ENCODE measurements around the gene PLEKHG4B. TPM values are rescaled to one million over a fixed set of nuclear protein-coding genes. Genes with fewer than 3 reads are reported as not detected.

PLEKHG4B gene
- total and polyA plus RNA-seq, 4 donors: under 0.01 to 0.05 (median 0.01) TPM; not detected in 1

DNA sequence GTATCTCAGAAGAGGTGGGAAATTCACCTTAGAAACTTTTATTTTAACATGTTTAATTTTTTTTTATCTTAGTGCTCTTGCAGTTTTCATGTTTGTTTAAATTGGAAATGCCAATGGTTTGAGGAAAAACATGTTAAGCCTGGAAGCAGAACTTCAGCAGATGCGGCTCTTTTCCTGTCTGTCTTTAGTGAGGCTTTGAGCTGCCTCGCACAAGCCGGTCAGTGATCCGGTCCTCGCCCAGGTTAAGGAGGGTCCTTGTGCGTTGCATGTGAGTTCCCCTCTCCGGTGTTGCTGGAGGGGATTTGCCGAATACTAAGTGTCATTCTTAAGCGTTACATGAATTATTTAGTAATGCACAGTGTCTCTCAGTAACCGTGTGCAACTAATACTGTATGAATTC, 9.4 kb upstream of the PLEKHG4B start:
- WGBS: 38% methylated on average over 10 of the region's 10 CpGs
- Histone ChIP-seq H3K36me3 (ENCODE audit: control insufficient read depth in 4 of 4, insufficient read depth in 3 of 4, low read depth in 1 of 4, low read length in 3 of 4) (no peaks in the 10 kb centered on the region), H3K4me3 (ENCODE audit: low read depth in 1 of 3, low read length in 3 of 3) (no peak overlapping the region), H3K4me1 (ENCODE audit: control insufficient read depth in 4 of 4, insufficient read depth in 4 of 4, low read length in 3 of 4) (no peaks in the 10 kb centered on the region), H3K27me3 (ENCODE audit: control insufficient read depth in 4 of 4, insufficient read depth in 4 of 4, low read length in 3 of 4) (peaks cover 0 to 5% (median 2%) of the 10 kb centered on the region in 4 donors), H3K9ac (ENCODE audit: low read depth in 1 of 2, low read length in 2 of 2) (no peak overlapping the region), H3K27ac (ENCODE audit: low read depth in 1 of 2, low read length in 2 of 2) (no peak overlapping the region), H3K9me3 (ENCODE audit: control insufficient read depth in 4 of 4, low read length in 3 of 4) (no peaks in the 10 kb centered on the region)
- no peak for DNase-seq (ENCODE audit: low spot score)
- TF ChIP-seq, protein P1, sequence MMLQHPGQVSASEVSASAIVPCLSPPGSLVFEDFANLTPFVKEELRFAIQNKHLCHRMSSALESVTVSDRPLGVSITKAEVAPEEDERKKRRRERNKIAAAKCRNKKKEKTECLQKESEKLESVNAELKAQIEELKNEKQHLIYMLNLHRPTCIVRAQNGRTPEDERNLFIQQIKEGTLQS (IDR thresholded peaks at IDR 0.05): no peak
- TF ChIP-seq SP1 (IDR thresholded peaks at IDR 0.05) (no peak), JUND (IDR thresholded peaks at IDR 0.05) (no peak), HNF4G (IDR thresholded peaks at IDR 0.05) (no peak), NR2F2 (IDR thresholded peaks at IDR 0.05) (no peak), HNF4A (conservative IDR thresholded peaks at IDR 0.05) (no peak), FOXA2 (IDR thresholded peaks at IDR 0.05) (no peak), RAD21 (IDR thresholded peaks at IDR 0.05) (no peak), TAF1 (conservative IDR thresholded peaks at IDR 0.05) (no peak), GABPA (IDR thresholded peaks at IDR 0.05 in 1 of 2, conservative IDR thresholded peaks at IDR 0.05 in 1 of 2) (no peak), FOXA1 (IDR thresholded peaks at IDR 0.05) (no peak), EGR1 (IDR thresholded peaks at IDR 0.05; ENCODE audit: low read depth in 2 of 2) (no peak), YY1 (IDR thresholded peaks at IDR 0.05) (no peak), RXRA (IDR thresholded peaks at IDR 0.05) (no peak)
- TF ChIP-seq, protein P2, sequence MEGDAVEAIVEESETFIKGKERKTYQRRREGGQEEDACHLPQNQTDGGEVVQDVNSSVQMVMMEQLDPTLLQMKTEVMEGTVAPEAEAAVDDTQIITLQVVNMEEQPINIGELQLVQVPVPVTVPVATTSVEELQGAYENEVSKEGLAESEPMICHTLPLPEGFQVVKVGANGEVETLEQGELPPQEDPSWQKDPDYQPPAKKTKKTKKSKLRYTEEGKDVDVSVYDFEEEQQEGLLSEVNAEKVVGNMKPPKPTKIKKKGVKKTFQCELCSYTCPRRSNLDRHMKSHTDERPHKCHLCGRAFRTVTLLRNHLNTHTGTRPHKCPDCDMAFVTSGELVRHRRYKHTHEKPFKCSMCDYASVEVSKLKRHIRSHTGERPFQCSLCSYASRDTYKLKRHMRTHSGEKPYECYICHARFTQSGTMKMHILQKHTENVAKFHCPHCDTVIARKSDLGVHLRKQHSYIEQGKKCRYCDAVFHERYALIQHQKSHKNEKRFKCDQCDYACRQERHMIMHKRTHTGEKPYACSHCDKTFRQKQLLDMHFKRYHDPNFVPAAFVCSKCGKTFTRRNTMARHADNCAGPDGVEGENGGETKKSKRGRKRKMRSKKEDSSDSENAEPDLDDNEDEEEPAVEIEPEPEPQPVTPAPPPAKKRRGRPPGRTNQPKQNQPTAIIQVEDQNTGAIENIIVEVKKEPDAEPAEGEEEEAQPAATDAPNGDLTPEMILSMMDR (IDR thresholded peaks at IDR 0.05; ENCODE audit: low read depth, low read length, missing input control): no peak
- TF ChIP-seq, protein P3, sequence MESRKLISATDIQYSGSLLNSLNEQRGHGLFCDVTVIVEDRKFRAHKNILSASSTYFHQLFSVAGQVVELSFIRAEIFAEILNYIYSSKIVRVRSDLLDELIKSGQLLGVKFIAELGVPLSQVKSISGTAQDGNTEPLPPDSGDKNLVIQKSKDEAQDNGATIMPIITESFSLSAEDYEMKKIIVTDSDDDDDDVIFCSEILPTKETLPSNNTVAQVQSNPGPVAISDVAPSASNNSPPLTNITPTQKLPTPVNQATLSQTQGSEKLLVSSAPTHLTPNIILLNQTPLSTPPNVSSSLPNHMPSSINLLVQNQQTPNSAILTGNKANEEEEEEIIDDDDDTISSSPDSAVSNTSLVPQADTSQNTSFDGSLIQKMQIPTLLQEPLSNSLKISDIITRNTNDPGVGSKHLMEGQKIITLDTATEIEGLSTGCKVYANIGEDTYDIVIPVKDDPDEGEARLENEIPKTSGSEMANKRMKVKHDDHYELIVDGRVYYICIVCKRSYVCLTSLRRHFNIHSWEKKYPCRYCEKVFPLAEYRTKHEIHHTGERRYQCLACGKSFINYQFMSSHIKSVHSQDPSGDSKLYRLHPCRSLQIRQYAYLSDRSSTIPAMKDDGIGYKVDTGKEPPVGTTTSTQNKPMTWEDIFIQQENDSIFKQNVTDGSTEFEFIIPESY (IDR thresholded peaks at IDR 0.05): no peak
- TF ChIP-seq, protein P4, sequence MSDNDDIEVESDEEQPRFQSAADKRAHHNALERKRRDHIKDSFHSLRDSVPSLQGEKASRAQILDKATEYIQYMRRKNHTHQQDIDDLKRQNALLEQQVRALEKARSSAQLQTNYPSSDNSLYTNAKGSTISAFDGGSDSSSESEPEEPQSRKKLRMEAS (IDR thresholded peaks at IDR 0.05): no peak
- TF ChIP-seq, protein P5, sequence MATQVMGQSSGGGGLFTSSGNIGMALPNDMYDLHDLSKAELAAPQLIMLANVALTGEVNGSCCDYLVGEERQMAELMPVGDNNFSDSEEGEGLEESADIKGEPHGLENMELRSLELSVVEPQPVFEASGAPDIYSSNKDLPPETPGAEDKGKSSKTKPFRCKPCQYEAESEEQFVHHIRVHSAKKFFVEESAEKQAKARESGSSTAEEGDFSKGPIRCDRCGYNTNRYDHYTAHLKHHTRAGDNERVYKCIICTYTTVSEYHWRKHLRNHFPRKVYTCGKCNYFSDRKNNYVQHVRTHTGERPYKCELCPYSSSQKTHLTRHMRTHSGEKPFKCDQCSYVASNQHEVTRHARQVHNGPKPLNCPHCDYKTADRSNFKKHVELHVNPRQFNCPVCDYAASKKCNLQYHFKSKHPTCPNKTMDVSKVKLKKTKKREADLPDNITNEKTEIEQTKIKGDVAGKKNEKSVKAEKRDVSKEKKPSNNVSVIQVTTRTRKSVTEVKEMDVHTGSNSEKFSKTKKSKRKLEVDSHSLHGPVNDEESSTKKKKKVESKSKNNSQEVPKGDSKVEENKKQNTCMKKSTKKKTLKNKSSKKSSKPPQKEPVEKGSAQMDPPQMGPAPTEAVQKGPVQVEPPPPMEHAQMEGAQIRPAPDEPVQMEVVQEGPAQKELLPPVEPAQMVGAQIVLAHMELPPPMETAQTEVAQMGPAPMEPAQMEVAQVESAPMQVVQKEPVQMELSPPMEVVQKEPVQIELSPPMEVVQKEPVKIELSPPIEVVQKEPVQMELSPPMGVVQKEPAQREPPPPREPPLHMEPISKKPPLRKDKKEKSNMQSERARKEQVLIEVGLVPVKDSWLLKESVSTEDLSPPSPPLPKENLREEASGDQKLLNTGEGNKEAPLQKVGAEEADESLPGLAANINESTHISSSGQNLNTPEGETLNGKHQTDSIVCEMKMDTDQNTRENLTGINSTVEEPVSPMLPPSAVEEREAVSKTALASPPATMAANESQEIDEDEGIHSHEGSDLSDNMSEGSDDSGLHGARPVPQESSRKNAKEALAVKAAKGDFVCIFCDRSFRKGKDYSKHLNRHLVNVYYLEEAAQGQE (IDR thresholded peaks at IDR 0.05): no peak
